Measurements from ENCODE around the gene RPS6KL1. TPM values are rescaled to one million over a fixed set of nuclear protein-coding genes. Genes with fewer than 3 reads are reported as not detected.

The RPS6KL1 gene
- total and polyA plus RNA-seq, 8 donors, result 4.0 to 23.8 (median 7.2) TPM

DNA sequence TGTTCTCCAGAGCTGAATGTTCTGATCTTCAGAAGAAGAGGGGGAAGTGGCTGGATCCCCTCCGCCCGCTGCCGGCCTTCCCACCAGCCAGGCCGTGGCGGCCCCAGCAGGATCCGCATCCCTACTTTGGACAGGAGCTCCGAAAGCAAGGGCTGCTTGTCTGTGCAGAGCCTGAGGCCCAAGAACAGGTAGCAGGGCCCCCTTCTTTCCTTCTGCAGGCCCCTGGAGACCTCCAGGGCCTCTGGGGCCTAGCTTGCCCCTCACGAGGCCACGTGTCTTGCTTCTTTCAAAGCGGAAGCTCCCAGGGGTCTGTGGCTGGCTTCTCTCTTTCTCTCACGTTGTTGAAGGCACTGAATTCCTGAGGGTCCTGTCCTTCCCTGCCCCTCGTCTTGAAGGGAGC is 19.1 kb upstream of the RPS6KL1 start:
- 85 to 87% methylated on average over 12 of the region's 12 CpGs for WGBS, 2 donors
- DNase-seq (no peak), FAIRE-seq (no peak), ATAC-seq (no peak)
- Histone ChIP-seq H3K9me3 (no peaks in the 10 kb centered on the region), H3K36me3 (no peaks in the 10 kb centered on the region), H3K4me1 (no peaks in the 10 kb centered on the region), H3K4me3 (no peak overlapping the region), H3K27me3 (no peaks in the 10 kb centered on the region), H3K27ac (peak overlapping the region in 2 of 4 donors; percentile 37 to 50)
- TF ChIP-seq, protein P1, sequence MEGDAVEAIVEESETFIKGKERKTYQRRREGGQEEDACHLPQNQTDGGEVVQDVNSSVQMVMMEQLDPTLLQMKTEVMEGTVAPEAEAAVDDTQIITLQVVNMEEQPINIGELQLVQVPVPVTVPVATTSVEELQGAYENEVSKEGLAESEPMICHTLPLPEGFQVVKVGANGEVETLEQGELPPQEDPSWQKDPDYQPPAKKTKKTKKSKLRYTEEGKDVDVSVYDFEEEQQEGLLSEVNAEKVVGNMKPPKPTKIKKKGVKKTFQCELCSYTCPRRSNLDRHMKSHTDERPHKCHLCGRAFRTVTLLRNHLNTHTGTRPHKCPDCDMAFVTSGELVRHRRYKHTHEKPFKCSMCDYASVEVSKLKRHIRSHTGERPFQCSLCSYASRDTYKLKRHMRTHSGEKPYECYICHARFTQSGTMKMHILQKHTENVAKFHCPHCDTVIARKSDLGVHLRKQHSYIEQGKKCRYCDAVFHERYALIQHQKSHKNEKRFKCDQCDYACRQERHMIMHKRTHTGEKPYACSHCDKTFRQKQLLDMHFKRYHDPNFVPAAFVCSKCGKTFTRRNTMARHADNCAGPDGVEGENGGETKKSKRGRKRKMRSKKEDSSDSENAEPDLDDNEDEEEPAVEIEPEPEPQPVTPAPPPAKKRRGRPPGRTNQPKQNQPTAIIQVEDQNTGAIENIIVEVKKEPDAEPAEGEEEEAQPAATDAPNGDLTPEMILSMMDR (IDR thresholded peaks at IDR 0.05), result no peak
- intact Hi-C loops (cut with DNase I), result no loop called here

DNA sequence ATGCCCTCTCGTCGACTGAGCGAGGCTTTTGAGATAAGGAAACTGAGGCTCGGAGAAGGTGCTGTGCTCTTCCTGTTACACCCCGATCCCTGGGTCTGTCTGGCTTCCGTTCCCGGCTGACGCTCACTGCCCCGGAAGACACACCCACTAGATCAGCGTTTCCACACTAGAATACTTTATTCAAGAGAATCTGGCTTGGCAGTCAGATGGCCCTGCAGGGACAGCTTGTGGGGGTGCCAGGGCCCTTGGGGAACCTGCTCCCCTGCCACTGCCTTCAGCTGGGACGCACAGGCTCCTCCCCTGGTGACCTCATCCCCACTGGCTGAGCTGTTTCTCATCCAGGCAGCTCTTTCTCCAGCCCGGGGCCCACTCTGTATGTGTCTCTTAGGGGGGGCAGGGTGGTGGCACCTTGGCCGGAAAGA is 18.6 kb upstream of the RPS6KL1 start:
- H3K9me3 ChIP-seq, result no peaks in the 10 kb centered on the region
- intact Hi-C loops (cut with DNase I), result no loop called here
- DNase-seq, result peak in 1 of 6 donors; percentile 14
- TF ChIP-seq, protein P1 (IDR thresholded peaks at IDR 0.05), result no peak
- H3K27me3 ChIP-seq, result no peaks in the 10 kb centered on the region
- 60 to 64% methylated on average over 13 of the region's 13 CpGs for WGBS, 2 donors
- H3K4me1 ChIP-seq, result no peaks in the 10 kb centered on the region
- no peak for FAIRE-seq
- H3K36me3 ChIP-seq, result no peaks in the 10 kb centered on the region
- no peak overlapping the region for H3K4me3 ChIP-seq
- ATAC-seq, result peak in 3 of 4 donors; percentile 16 to 32 (median 26)
- peak overlapping the region in 2 of 4 donors; percentile 37 to 50 for H3K27ac ChIP-seq

DNA sequence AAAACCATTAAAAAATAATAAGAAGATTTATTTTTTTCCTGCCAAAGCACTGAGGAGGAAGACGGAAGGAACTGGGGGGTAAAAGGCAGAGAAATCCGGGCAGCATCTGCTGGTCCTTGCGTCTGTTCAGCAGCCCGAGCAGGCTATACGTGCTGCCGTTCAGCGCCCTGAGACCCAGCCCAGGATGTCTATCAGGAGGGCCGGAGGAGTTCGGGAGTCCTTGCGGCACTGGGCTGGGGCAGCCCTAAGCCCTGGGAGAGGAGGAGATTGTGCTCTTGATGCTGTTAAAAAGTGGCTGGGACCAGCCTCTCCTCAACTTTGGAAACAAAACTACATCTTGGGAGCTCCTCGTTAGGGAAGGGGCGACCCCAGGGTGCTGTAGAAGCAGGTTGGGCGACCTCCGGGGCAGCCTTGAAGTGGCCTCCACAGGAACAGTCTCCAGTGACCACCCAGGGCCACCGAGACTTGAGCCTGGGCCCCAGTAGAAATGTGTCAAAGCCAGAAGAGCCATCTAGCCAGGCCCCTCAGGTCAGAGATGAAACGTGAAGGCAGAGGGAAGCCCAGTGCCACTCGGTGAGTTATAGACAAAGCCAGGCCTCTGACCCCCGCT is 18.0 kb upstream of the RPS6KL1 start:
- intact Hi-C loops (cut with DNase I), result no loop called here
- 80 to 86% methylated on average over 18 of the region's 18 CpGs for WGBS, 2 donors
- TF ChIP-seq, protein P1 (IDR thresholded peaks at IDR 0.05), result no peak
- H3K27ac ChIP-seq, result peak overlapping the region in 2 of 4 donors; percentile 37 to 50
- FAIRE-seq (no peak), DNase-seq (no peak), ATAC-seq (no peak)
- H3K9me3 ChIP-seq, result no peaks in the 10 kb centered on the region
- no peaks in the 10 kb centered on the region for H3K4me1 ChIP-seq
- no peaks in the 10 kb centered on the region for H3K27me3 ChIP-seq
- no peak overlapping the region for H3K4me3 ChIP-seq
- no peaks in the 10 kb centered on the region for H3K36me3 ChIP-seq

DNA sequence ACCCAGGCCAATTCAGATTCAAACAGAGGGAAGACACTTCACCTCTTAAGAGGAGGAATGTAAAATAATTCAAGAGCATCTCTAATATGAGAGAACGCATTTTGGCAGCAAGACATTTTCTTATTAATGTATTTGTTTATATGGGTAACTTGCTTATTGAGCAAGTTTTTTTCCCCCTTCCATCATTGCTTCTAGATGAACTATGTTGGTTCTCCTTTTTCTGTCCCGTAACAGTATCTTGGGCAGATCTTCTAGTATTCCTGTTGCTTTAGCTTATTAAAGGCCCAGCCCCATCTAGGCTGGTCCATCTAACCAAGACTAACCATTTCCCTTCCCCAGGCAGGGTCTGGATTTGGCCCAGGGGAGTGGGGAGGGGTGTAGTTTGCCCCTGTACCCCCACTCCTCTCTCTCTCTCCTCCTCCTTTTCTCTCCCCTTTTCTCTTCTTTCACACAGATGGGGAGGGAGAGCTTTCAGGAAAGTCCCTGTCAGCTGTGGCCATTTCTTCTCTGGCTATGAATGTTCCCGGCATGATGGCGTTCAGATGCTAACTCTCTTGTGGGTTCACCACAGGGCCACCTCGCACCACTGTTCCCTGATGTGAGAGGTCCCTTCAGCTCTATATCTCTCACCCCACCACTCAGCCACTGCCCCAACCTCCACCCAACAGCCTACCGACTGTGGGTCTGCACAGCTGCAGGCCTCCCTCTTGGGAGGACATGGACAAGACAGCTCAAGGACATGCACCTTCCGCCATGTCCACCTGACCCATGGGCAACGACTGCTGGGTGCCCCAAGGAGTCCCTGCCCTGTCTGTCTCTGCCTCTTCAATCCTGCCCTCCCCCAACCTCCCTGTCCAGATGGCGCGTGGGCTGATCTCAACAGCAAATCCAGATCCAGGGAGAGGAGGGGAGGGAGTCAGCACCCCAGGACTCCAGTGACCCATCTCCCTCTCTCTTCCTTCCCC is 15.8 kb upstream of the RPS6KL1 start:
- intact Hi-C loops (cut with DNase I), result no loop called here
- FAIRE-seq, result no peak
- WGBS, 2 donors, result 81 to 83% methylated on average over 10 of the region's 10 CpGs

More for the DNA sequence above, 15.8 kb upstream of the RPS6KL1 start:
- ATAC-seq, result no peak
- H3K27me3 ChIP-seq, result no peaks in the 10 kb centered on the region
- H3K9me3 ChIP-seq, result no peaks in the 10 kb centered on the region
- no peaks in the 10 kb centered on the region for H3K36me3 ChIP-seq
- TF ChIP-seq, protein P1 (IDR thresholded peaks at IDR 0.05), result no peak
- no peaks in the 10 kb centered on the region for H3K4me1 ChIP-seq
- H3K27ac ChIP-seq, result no peak overlapping the region
- peak in 1 of 6 donors; percentile 35 for DNase-seq
- H3K4me3 ChIP-seq, result no peak overlapping the region

All from pancreas (tissue), 10 donors.